Measurements from ENCODE around the gene NLGN2.

Gene NLGN2

DNA sequence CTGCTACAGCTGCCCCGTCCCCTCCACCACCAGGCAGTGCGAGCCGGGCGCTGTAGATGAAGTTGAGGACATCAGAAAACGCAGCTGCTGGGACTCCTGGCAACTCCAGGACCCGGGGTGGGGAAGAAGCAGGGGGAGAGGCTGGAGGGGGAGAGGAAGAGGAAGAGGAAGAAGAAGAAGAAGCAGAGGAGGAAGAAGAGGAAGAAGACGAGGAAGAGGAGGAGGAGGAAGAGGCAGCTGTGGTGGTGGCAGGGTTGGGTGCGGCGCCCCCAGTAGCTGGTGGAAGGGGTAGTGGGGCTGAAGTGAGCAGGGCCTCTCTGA lies 58.6 kb downstream of the NLGN2 start:
- no peak for DNase-seq (ENCODE audit: low read depth)

DNA sequence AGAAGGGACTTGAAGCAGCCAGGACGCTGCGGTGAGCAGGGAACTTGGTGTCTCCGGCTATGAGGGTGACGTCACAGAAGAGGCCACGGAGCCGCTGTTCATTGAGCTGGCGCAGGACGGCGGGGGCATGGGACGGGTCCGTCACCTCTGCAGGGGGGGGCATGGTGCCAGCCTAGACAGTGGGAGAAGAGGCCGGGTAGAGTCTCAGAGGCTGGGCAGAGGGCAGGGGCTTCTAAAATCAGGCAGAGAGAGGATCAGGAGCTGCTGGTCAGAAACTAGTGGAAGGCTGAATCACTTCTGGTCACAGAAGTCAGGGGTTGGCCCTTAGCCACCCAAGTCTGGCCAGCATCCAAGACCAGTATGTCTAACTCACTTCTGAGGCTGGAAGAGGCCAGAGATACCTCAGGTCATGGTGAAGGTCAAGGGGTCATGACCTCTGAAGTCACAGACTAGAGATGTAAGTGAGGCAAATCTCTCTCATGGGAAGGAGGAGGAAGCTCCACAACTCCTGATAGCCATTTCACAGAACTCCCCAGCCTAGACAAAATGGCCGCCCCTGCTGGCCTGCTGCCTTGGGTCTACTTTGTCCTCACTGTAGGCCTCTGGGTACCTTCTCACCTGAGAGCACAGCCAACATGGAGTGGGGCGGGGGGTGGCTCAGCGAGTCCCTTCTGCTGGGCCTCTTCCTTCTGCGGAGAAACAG lies 59.1 kb downstream of the NLGN2 start:
- no peak for DNase-seq (ENCODE audit: low read depth)

GRCh38 chr17:7467498-7467897 lies 59.9 kb downstream of the NLGN2 start:
- no peak for DNase-seq (ENCODE audit: low read depth)

DNA sequence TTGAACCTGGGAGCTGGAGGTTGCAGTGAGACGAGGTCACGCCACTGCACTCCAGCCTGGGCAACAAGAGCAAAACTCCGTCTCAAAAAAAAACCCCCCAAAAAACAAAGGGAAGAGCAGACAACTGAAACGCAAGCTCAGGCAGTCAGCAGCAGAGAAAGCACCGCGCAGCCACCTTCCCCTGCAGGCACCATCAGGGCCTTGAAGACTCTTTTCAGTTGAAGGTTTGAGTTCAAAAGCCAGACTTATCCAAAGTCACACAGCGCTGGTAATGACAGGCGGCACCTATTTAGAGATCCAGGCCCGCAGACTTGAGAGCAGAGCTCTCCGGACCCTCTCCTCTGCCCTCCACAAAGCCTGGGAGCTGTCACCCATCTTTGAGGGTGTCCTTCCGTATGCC lies 60.6 kb downstream of the NLGN2 start:
- no peak for DNase-seq (ENCODE audit: low read depth)

GRCh38 chr17:7468804-7469389 lies 61.3 kb downstream of the NLGN2 start:
- no peak for DNase-seq (ENCODE audit: low read depth)
